GM10266 (cell line): ENCODE results near the gene TEK.

ENCODE experiments used
- DNase-seq: peaks from one replicate; pipeline ENCODE4 v3.0.0; 2012; ENCODE audit errors: extremely low spot score
- CTCF ChIP-seq: IDR thresholded peaks from 2 replicates; pipeline ENCODE4 v1.5.1; 2012; ENCODE audit warnings: mild to moderate bottlenecking, low read depth; ENCODE audit not compliant: control insufficient read depth, insufficient read depth; ENCODE audit errors: missing control alignments

Gene TEK

GRCh38 chr9:27198190-27198589 is 89.2 kb downstream of the TEK start:
- no peak for DNase-seq
- no peak for TF ChIP-seq CTCF

- no peak for DNase-seq
- no peak for TF ChIP-seq CTCF
These were observed 93.0 kb downstream of the TEK start for GRCh38 chr9:27202056-27202455.

GRCh38 chr9:27203783-27204182 is 94.8 kb downstream of the TEK start:
- DNase-seq, result no peak
- no peak for TF ChIP-seq CTCF

- DNase-seq, result no peak
- no peak for TF ChIP-seq CTCF
These were observed 95.6 kb downstream of the TEK start for GRCh38 chr9:27204578-27204977.

- no peak for TF ChIP-seq CTCF
- no peak for DNase-seq
These were observed 96.2 kb downstream of the TEK start for GRCh38 chr9:27205198-27205597.

- DNase-seq, result no peak
- no peak for TF ChIP-seq CTCF
These were observed 97.0 kb downstream of the TEK start for GRCh38 chr9:27206041-27206440.

GRCh38 chr9:27209034-27209433 is 100.0 kb downstream of the TEK start:
- no peak for TF ChIP-seq CTCF
- no peak for DNase-seq

GRCh38 chr9:27210588-27210987 is 101.6 kb downstream of the TEK start:
- no peak for DNase-seq
- TF ChIP-seq CTCF, result no peak
